Renal cortical epithelial cell (primary cell): Measurements from ENCODE around the gene FERMT3. TPM values are rescaled to one million over a fixed set of nuclear protein-coding genes. Genes with fewer than 3 reads are reported as not detected.
A peak's percentile ranks its signal among the peaks of the same experiment; 100 is the strongest.
"Not testable (repeated sequence)": the region's sequence is repeated elsewhere in the genome, so short reads cannot be mapped to it uniquely, and the experiment has no call there.

Source experiments
- DNase-seq: peaks from one replicate; pipeline ENCODE4 v3.0.0-alpha.2; 2011; ENCODE audit warnings: low read depth
- total RNA-seq: library from RNA; depleted of rRNA; stranded (reverse); fragments of >200 nt; gene quantifications from 2 replicates; pipeline ENCODE4 v1.2.3, GENCODE V29; 2014

The FERMT3 gene
- 0.17 TPM in 1 of 2 replicates, not detected in the other for total RNA-seq

- no peak for DNase-seq
These were observed at the start of gene FERMT3 for GRCh38 chr11:64206457-64207255. Gene FERMT3, plus strand, starts transcription at chr11:64206721. Its CDS starts 644 bp downstream, at chr11:64207365.

GRCh38 chr11:64157631-64158394 lies 48.7 kb upstream of the FERMT3 start:
- DNase-seq, result no peak

GRCh38 chr11:64161037-64161436 lies 45.5 kb upstream of the FERMT3 start:
- no peak for DNase-seq

GRCh38 chr11:64162769-64163168 lies 43.8 kb upstream of the FERMT3 start:
- not testable (repeated sequence) for DNase-seq

- no peak for DNase-seq
These were observed 42.6 kb upstream of the FERMT3 start for GRCh38 chr11:64163951-64164350.

- no peak for DNase-seq
These were observed 41.9 kb upstream of the FERMT3 start for GRCh38 chr11:64164392-64165312.

GRCh38 chr11:64165481-64165841 lies 41.1 kb upstream of the FERMT3 start:
- DNase-seq, result no peak

GRCh38 chr11:64165842-64166635 lies 40.5 kb upstream of the FERMT3 start, which contains the start of gene MACROD1:
Gene MACROD1, minus strand, starts transcription at chr11:64166113. Its CDS starts 119 bp downstream, at chr11:64165994.
- peak; percentile 47 for DNase-seq

- no peak for DNase-seq
These were observed 36.1 kb upstream of the FERMT3 start for GRCh38 chr11:64170419-64170818.

GRCh38 chr11:64173616-64174355 lies 32.7 kb upstream of the FERMT3 start:
- DNase-seq, result no peak

- DNase-seq, result no peak
These were observed 29.8 kb upstream of the FERMT3 start for GRCh38 chr11:64176751-64177150.

- DNase-seq, result no peak
These were observed 28.3 kb upstream of the FERMT3 start for GRCh38 chr11:64178203-64178602.

- DNase-seq, result no peak
These were observed 27.4 kb upstream of the FERMT3 start for GRCh38 chr11:64178951-64179639.

GRCh38 chr11:64180891-64181290 lies 25.6 kb upstream of the FERMT3 start:
- DNase-seq, result no peak

GRCh38 chr11:64181506-64182411 lies 24.8 kb upstream of the FERMT3 start:
- DNase-seq, result peak; percentile 89

GRCh38 chr11:64183890-64184289 lies 22.6 kb upstream of the FERMT3 start:
- no peak for DNase-seq

GRCh38 chr11:64185175-64185692 lies 21.3 kb upstream of the FERMT3 start:
- peak; percentile 61 for DNase-seq
